Retinal pigment epithelial cell (primary cell): ENCODE results near the gene ZNF578.
"Not testable (repeated sequence)": the region's sequence is repeated elsewhere in the genome, so short reads cannot be mapped to it uniquely, and the experiment has no call there.

ENCODE experiments used
- DNase-seq: peaks from one replicate; pipeline ENCODE4 v3.0.0-alpha.2; 2010; ENCODE audit warnings: low read depth
- H3K4me3 ChIP-seq: 2 replicates; pipeline ENCODE4 v1.5.1; 2011; ENCODE audit warnings: mild to moderate bottlenecking, low read length, control low read depth, moderate library complexity
- CTCF ChIP-seq: conservative IDR thresholded peaks from 2 replicates; pipeline ENCODE4 v1.5.1; 2011; ENCODE audit warnings: low read depth, low read length, control low read depth, inconsistent platforms

The ZNF578 gene

GRCh38 chr19:52535771-52536447, 82.6 kb downstream of the ZNF578 start:
- peak; percentile 36 for DNase-seq
- H3K4me3 ChIP-seq = peak overlapping the region; percentile 73
- peak; percentile 12 for TF ChIP-seq CTCF

- peak overlapping the region; percentile 73 for H3K4me3 ChIP-seq
- no peak for DNase-seq
- TF ChIP-seq CTCF = no peak
Measured at GRCh38 chr19:52536448-52536800, 83.1 kb downstream of the ZNF578 start.

- H3K4me3 ChIP-seq, DNase-seq: not testable (repeated sequence)
Measured at GRCh38 chr19:52538815-52539214, 85.5 kb downstream of the ZNF578 start.

GRCh38 chr19:52541176-52541575, 87.8 kb downstream of the ZNF578 start:
- not testable (repeated sequence) for H3K4me3 ChIP-seq, DNase-seq

GRCh38 chr19:52541608-52542007, 88.3 kb downstream of the ZNF578 start:
- TF ChIP-seq CTCF = no peak
- no peak overlapping the region for H3K4me3 ChIP-seq
- DNase-seq = no peak

DNA sequence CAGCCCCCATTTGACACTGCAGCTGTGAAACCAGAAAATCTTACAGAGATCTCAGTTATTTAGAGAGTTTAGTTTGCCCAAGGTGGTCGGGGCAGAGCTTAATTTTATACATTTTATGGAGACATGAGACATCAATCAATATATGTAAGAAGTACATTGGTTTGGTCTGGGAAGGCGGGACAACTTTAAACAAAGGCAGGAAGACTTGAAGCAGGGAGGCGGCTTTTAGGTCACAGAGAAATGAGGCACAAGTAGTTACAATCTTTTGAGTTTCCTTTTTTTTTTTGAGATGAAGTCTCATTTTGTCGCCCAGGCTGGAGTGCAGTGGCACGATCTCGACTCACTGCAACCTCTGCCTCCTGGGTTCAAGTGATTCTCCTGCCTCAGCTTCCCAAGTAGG, 89.2 kb downstream of the ZNF578 start:
- not testable (repeated sequence) for H3K4me3 ChIP-seq, DNase-seq

GRCh38 chr19:52542984-52543664, 89.8 kb downstream of the ZNF578 start:
- no peak overlapping the region for H3K4me3 ChIP-seq
- DNase-seq = no peak
- TF ChIP-seq CTCF = no peak

DNA sequence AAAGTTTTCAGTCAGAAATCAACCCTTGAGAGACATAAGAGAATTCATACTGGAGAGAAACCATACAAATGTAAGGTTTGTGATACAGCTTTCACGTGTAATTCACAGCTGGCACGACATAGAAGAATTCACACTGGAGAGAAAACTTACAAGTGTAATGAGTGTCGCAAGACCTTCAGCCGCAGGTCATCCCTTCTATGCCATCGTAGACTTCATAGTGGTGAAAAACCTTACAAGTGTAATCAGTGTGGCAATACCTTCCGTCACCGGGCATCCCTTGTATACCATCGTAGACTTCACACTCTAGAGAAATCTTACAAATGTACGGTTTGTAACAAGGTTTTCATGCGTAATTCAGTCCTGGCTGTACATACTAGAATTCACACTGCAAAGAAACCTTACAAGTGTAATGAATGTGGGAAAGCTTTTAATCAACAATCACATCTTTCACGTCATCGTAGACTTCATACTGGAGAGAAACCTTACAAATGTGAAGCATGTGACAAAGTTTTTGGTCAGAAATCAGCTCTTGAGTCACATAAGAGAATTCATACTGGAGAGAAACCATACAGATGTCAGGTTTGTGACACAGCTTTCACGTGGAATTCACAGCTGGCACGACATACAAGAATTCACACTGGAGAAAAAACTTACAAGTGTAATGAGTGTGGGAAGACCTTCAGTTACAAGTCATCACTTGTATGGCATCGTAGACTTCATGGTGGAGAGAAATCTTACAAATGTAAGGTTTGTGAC, 101.0 kb downstream of the ZNF578 start:
- H3K4me3 ChIP-seq = no peak overlapping the region
- no peak for TF ChIP-seq CTCF
- no peak for DNase-seq
